ENCODE measurements around the gene MUTYH.
"Not testable (repeated sequence)": the region's sequence is repeated elsewhere in the genome, so short reads cannot be mapped to it uniquely, and the experiment has no call there.

MUTYH gene

DNA sequence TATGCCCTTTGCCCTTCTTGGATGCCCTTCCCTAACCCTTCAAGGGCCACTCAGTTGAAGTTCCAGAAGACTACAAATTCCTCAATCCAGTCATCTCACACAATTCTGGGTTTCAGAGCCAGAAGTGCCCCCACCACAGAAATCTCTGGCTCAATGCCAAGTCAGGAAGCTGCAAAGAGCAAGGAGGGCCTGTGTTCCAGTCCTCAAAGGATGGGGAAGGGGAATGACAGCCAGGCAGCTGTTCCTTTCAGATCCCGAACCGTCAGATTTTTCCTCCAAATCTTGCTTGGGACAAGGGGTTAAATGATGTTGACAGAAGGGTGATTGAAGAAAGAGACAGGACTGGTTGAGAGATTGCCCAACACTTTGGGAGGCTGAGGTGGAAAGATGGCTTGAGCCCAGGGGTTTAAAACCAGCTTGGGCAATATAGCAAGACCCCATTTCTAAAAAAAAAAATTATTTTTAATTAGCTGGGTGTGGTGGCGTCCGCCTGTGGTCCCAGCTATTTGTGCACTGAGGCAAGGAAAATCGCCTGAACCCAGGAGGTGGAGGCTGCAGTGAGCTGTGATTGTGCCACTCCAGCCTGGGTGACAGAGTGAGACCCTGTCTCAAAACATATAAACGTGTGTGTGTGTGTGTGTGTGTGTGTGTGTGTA is 14.3 kb downstream of the MUTYH start:
- in situ Hi-C loops (cut with MboI; ENCODE audit: low sequenced_read_pairs), result no loop called here

DNA sequence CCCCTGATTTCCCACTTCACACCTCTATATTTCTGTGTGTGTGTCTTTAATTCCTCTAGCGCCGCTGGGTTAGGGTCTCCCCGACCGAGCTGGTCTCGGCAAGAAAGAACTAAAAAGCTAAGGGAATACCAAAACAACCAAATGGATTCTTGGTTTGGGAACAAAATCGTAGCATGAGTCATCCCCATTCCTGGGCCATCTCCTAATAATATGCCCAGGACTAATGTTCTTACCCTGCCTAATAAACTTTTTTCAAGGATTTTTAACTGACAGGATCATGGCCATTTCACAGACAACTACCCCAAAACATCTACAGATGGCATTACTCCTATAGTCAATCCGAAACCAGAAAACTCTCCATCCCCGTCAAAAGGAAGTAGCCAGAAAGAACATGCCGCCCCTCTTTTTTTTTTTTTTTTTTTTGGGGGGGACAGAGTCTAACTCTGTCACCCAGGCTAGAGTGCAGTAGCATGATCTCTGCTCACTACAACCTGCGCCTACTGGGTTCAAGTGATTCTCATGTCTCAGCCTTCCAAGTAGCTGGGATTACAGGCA is 17.7 kb downstream of the MUTYH start:
- in situ Hi-C loops (cut with MboI; ENCODE audit: low sequenced_read_pairs), result no loop called here

DNA sequence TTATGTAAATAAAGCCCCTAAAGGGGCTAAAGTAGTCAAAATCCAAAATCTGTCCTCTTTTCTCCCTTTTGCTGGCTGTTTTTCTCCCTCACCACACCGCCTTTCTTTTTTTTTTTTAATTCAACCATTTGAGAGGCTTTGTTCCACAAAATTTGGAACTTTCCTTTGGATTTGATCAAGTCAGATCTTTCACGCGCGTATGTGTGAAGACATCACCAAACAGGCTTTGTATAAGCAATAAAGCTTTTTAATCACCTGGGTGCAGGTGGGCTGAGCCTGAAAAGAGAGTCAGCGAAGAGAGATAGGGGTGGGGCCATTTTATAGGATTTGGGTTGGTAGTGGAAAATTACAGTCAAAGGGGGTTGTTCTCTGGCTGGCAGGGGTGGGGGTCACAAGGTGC is 18.8 kb downstream of the MUTYH start:
- in situ Hi-C loops (cut with MboI; ENCODE audit: low sequenced_read_pairs), result no loop called here

DNA sequence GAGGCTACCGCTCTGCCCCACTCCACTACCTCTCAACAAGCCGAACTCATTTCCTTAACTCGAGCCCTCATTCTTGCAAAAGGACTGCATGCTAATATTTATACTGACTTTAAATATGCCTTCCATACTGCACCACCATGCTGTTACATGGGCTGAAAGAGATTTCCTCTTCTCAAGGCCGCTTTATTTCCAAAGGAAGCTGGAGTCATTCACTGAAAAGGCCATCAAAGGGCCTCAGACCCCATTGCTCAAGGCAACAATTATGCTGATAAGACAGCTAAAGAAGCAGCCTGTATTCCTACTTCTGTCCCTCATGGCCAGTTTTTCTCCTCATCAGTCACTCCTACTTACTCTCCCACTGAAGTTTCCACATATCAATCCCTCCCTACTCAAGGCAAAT is 20.5 kb downstream of the MUTYH start:
- in situ Hi-C loops (cut with MboI; ENCODE audit: low sequenced_read_pairs), result no loop called here

GRCh38 chr1:45317166-45317565 is 23.1 kb downstream of the MUTYH start:
- in situ Hi-C loops (cut with MboI; ENCODE audit: low sequenced_read_pairs), result no loop called here

DNA sequence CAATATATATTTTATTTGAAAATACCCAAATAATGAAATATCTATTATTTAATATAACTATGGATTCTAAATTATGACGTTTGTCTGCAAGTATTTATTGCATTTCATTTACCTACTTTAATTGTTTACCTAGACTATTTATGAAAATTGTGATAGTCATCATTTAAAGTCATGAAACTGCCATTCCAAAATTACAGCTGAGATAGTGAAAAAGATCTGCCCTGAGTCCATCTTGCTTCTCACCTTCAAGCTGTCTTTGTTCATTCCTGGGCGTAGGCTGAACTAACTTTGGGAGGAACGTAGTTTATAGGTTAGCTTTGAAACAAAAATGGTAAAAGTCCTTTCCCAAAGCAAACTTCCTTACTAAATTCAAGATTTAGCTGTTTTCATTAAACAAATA is 26.0 kb downstream of the MUTYH start:
- in situ Hi-C loops (cut with MboI; ENCODE audit: low sequenced_read_pairs), result no loop called here

DNA sequence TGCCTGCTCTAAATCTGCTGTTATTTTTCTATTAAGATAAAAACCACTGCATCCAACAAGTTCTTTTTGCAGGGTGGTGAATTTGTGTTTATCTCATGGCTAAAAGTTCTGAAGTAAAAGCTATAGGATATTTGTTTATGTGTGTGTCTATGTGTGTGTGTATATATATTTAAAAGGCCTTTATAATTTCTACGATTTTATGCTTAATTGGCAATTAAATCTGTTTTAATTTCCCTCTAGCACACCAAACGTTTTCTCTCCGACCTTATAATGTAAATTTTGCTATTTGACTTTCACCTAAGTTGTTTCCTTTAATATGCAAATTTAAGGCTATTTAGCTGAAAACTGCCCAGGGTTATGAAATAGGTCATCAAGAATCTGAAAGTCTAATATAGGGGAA is 33.3 kb downstream of the MUTYH start:
- in situ Hi-C loops (cut with MboI; ENCODE audit: low sequenced_read_pairs), result no loop called here

GRCh38 chr1:45306319-45306718 is 33.9 kb downstream of the MUTYH start:
- in situ Hi-C loops (cut with MboI; ENCODE audit: low sequenced_read_pairs), result no loop called here

- in situ Hi-C loops (cut with MboI; ENCODE audit: low sequenced_read_pairs), result no loop called here
Measured at GRCh38 chr1:45305231-45305630, 35.0 kb downstream of the MUTYH start.

- in situ Hi-C loops (cut with MboI; ENCODE audit: low sequenced_read_pairs), result no loop called here
Measured at GRCh38 chr1:45304311-45305081, 35.7 kb downstream of the MUTYH start.

DNA sequence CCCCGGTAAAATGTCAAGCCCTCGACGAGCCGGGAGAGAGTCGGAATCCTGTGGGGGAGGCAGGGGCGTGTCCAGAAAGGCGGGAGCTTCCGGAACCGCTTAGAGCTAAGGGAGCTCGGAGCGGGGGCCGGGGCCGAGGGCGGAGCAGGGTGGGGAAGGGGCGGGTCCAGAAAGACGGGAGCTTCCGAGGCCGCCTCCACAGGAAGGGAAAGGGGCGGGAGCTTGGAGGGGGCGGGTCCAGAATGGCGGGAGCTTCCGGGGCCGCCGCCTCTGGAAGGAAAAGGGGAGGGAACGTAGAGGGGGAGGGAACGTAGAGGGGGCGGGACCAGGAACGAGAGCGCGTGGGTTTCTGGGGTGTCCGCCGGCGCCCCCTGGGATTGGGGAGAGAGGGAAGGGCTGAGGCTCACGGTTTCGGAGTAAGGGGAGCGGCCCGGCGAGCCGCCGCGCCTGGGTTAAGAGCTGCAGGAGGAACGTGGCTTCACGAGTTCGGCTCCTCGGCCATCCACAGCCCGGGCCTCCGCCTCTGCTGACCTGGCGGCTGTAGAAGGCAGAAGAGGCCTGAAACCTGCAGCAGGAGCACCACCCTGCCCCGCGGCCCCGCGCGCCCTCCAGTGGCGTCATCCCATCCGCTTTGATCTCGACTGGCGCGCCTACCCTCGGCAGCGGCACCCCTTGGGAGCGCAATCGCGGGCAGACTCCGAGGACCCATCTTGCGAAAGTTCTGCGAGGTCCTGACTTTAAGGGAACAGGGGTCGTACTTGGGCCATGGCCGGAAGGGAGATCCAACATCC is 36.5 kb downstream of the MUTYH start:
- in situ Hi-C loops (cut with MboI; ENCODE audit: low sequenced_read_pairs), result no loop called here

- in situ Hi-C loops (cut with MboI; ENCODE audit: low sequenced_read_pairs), result no loop called here
Measured at GRCh38 chr1:45302505-45303150, 37.6 kb downstream of the MUTYH start.

DNA sequence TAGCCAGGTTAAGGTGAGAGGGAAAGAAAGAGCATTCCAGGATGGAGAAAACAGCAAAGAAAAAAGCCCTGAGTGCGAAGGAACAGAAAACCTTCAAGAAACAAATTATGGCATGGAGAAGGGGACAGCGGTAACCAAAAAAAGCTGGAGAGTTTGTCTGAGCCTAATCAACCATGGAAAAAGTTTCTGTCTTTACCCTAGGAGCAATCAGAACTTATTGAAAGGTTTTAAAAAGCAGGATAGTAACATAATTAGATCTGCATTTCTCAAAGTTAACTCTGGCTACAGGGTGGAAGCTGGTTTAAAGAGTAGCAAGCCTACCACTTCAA is 39.6 kb downstream of the MUTYH start:
- in situ Hi-C loops (cut with MboI; ENCODE audit: low sequenced_read_pairs), result no loop called here

- in situ Hi-C loops (cut with MboI; ENCODE audit: low sequenced_read_pairs), result loop anchor here (10.0 kb wide), 1 partner anchor 285 kb away; the partner anchor contains the start of genes HECTD3 and UROD
Measured at GRCh38 chr1:45299981-45300668, 40.1 kb downstream of the MUTYH start.

GRCh38 chr1:45299296-45299695 is 40.9 kb downstream of the MUTYH start:
- in situ Hi-C loops (cut with MboI; ENCODE audit: low sequenced_read_pairs), result loop anchor here (10.0 kb wide), 1 partner anchor 284 kb away; the partner anchor contains the start of genes HECTD3 and UROD

GRCh38 chr1:45297666-45298356 is 42.4 kb downstream of the MUTYH start:
- in situ Hi-C loops (cut with MboI; ENCODE audit: low sequenced_read_pairs), result loop anchor here (10.0 kb wide), 1 partner anchor 283 kb away; the partner anchor contains the start of genes HECTD3 and UROD

DNA sequence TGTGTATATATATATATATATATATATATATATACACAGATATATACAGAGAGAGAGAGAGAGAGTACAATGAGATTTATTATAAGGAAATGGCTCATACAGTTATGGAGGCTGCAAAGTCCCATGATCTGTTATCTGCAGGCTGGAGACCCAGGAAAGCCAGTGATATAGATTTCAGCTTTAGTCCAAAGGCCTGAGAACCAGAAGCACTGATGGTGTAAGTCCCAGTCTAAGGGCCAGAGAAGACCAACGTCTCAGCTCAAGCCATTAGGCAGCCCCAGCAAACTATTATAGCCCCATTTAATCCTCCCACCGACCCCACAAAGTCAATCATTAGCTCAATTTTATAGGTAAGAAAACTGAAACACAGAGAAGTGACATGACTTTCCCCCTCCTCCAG is 48.5 kb downstream of the MUTYH start:
- in situ Hi-C loops (cut with MboI; ENCODE audit: low sequenced_read_pairs), result loop anchor here (10.0 kb wide), 1 partner anchor 277 kb away; the partner anchor contains the start of genes HECTD3 and UROD

DNA sequence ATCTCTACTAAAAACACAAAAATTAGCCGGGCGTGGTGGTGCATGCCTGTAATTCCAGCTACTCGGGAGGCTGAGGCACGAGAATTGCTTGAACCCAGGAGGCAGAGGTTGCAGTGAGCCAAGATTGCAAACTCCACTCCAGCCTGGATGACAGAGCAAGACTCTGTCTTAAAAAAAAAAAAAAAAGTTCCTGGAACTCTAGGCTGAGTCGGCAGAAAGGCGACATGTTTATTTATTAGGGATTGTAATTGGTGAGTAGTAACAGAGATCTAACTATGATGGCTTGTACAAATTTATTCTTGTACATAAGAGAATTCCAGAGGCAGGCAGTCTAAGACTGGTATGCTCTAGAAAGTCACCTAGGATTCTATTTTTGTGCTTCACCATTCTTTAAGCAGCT is 49.2 kb downstream of the MUTYH start:
- in situ Hi-C loops (cut with MboI; ENCODE audit: low sequenced_read_pairs), result loop anchor here (10.0 kb wide), 1 partner anchor 276 kb away; the partner anchor contains the start of genes HECTD3 and UROD

GRCh38 chr1:45286521-45286920 is 53.7 kb downstream of the MUTYH start:
- in situ Hi-C loops (cut with MboI; ENCODE audit: low sequenced_read_pairs), result not testable (repeated sequence)
